ENCODE results near the gene TMEM164. TPM values are rescaled to one million over a fixed set of nuclear protein-coding genes. Genes with fewer than 3 reads are reported as not detected.

Gene TMEM164
- total RNA-seq, 4 donors from 2014 or later = 7.1 to 20.3 (median 13.3) TPM

GRCh38 chrX:110175696-110176095 is 172.8 kb downstream of the TMEM164 start:
- peaks cover 0 to 13% of the 10 kb centered on the region in 2 donors for H3K27me3 ChIP-seq
- TF ChIP-seq, protein P1, sequence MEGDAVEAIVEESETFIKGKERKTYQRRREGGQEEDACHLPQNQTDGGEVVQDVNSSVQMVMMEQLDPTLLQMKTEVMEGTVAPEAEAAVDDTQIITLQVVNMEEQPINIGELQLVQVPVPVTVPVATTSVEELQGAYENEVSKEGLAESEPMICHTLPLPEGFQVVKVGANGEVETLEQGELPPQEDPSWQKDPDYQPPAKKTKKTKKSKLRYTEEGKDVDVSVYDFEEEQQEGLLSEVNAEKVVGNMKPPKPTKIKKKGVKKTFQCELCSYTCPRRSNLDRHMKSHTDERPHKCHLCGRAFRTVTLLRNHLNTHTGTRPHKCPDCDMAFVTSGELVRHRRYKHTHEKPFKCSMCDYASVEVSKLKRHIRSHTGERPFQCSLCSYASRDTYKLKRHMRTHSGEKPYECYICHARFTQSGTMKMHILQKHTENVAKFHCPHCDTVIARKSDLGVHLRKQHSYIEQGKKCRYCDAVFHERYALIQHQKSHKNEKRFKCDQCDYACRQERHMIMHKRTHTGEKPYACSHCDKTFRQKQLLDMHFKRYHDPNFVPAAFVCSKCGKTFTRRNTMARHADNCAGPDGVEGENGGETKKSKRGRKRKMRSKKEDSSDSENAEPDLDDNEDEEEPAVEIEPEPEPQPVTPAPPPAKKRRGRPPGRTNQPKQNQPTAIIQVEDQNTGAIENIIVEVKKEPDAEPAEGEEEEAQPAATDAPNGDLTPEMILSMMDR (IDR thresholded peaks at IDR 0.05) = no peak
- TF ChIP-seq EP300 (IDR thresholded peaks at IDR 0.05) = no peak
- TF ChIP-seq POLR2A (IDR thresholded peaks at IDR 0.05) = no peak
- WGBS, 2 donors = 45 to 100% methylated on average over 1 to 2 of the region's 3 CpGs

GRCh38 chrX:110178179-110178865 is 175.4 kb downstream of the TMEM164 start:
- Histone ChIP-seq H3K4me3 (no peak overlapping the region), H3K36me3 (no peaks in the 10 kb centered on the region), H3K9me3 (no peaks in the 10 kb centered on the region), H3K27me3 (peaks cover 0 to 18% of the 10 kb centered on the region in 2 donors), H3K4me1 (no peaks in the 10 kb centered on the region), H3K27ac (no peak overlapping the region)
- 75 to 88% methylated on average over 5 of the region's 5 CpGs for WGBS, 2 donors
- DNase-seq (ENCODE audit: low spot score in 2 of 2) = no peak
- TF ChIP-seq, protein P1 (IDR thresholded peaks at IDR 0.05) = no peak
- no peak for TF ChIP-seq POLR2A (IDR thresholded peaks at IDR 0.05)
- no peak for TF ChIP-seq EP300 (IDR thresholded peaks at IDR 0.05)

More at GRCh38 chrX:110175696-110176095, 172.8 kb downstream of the TMEM164 start:
- H3K27ac ChIP-seq = no peak overlapping the region
- H3K9me3 ChIP-seq = no peaks in the 10 kb centered on the region
- H3K4me1 ChIP-seq = no peaks in the 10 kb centered on the region
- no peak overlapping the region for H3K4me3 ChIP-seq
- DNase-seq (ENCODE audit: low spot score in 2 of 2) = no peak
- peaks cover 0 to 7% (median 0%) of the 10 kb centered on the region in 3 donors for H3K36me3 ChIP-seq

- Histone ChIP-seq H3K27me3 (peaks cover 0 to 18% of the 10 kb centered on the region in 2 donors), H3K36me3 (no peaks in the 10 kb centered on the region), H3K4me1 (no peaks in the 10 kb centered on the region), H3K27ac (no peak overlapping the region), H3K4me3 (no peak overlapping the region), H3K9me3 (no peaks in the 10 kb centered on the region)
- 57 to 77% methylated on average over 1 to 5 of the region's 5 CpGs for WGBS, 2 donors
- TF ChIP-seq, protein P1 (IDR thresholded peaks at IDR 0.05) = no peak
- no peak for TF ChIP-seq POLR2A (IDR thresholded peaks at IDR 0.05)
- no peak for TF ChIP-seq EP300 (IDR thresholded peaks at IDR 0.05)
- no peak for DNase-seq (ENCODE audit: low spot score in 2 of 2)
Observed at GRCh38 chrX:110180176-110180927, 177.4 kb downstream of the TMEM164 start.

DNA sequence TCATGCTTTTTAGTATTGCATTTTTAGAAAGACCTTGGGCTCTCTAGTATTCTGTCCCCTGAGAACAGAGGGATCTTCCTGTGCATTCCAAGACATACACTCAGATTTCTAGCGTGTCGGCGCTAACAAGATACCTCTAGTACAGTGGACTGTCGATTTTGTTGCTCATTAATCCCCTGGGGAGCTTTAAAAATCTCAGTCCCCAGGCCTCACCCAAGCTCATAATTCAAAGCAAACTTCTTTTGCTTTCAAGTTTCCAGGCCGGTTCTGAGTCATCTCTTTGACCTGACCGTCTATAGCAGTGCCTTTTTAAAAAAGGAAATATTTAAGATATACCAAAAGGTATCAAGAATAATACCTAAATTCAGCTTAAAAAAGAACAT is 178.0 kb downstream of the TMEM164 start:
- no peak for TF ChIP-seq EP300 (IDR thresholded peaks at IDR 0.05)
- TF ChIP-seq POLR2A (IDR thresholded peaks at IDR 0.05) = no peak
- TF ChIP-seq, protein P1 (IDR thresholded peaks at IDR 0.05) = no peak
- H3K4me3 ChIP-seq = no peak overlapping the region
- DNase-seq (ENCODE audit: low spot score in 2 of 2) = no peak
- H3K36me3 ChIP-seq = no peaks in the 10 kb centered on the region
- H3K9me3 ChIP-seq = no peaks in the 10 kb centered on the region
- WGBS, 2 donors = 64 to 67% methylated on average over 6 of the region's 6 CpGs
- peaks cover 0 to 16% of the 10 kb centered on the region in 2 donors for H3K27me3 ChIP-seq
- no peak overlapping the region for H3K27ac ChIP-seq
- no peaks in the 10 kb centered on the region for H3K4me1 ChIP-seq
